H1 (cell line): ENCODE measurements around the gene MYO9B. TPM values are rescaled to one million over a fixed set of nuclear protein-coding genes. Genes with fewer than 3 reads are reported as not detected.

Experiments used
- CTCF ChIA-PET: fragments of 300-600 bp; sonication (Branson Sonifier 250); formaldehyde crosslinking; loops from one replicate; lab custom pipeline; 2021; ENCODE audit not compliant: partially characterized antibody; lab: Charles Lee
- POLR2A ChIA-PET: fragments of 300-600 bp; sonication (Branson Sonifier 250); formaldehyde crosslinking; loops from one replicate; lab custom pipeline; 2021; ENCODE audit warnings: inconsistent platforms; ENCODE audit not compliant: partially characterized antibody; lab: Charles Lee
- DNase-seq, 2 experiments: peaks; one replicate each; pipeline versions ENCODE4 v3.0.0 to v3.0.0-alpha.2; 2010 to 2022; ENCODE audit warnings: low spot score in 2 of 2, low read depth in 1 of 2, mixed read lengths in 1 of 2
- FAIRE-seq: peaks from 2 replicates; lab custom pipeline; 2011; peaks lifted over from hg19 to GRCh38; lab: Jason Lieb, UNC
- H2AFZ ChIP-seq: 2 replicates; pipeline ENCODE4 v1.8.1; 2012; ENCODE audit warnings: low read length, inconsistent platforms
- H2AK5ac ChIP-seq: 2 replicates; pipeline ENCODE4 v1.6.1; 2013; ENCODE audit warnings: low read depth, low read length
- H2BK120ac ChIP-seq: replicated peaks from 2 replicates; pipeline ENCODE3; 2013; ENCODE audit warnings: low read depth, low read length, inconsistent platforms
- H2BK12ac ChIP-seq: 2 replicates; pipeline ENCODE4 v1.6.1; 2013; ENCODE audit warnings: low read depth, low read length
- H2BK15ac ChIP-seq: 2 replicates; pipeline ENCODE4 v1.6.1; 2013; ENCODE audit warnings: low read length
- H2BK20ac ChIP-seq: 2 replicates; pipeline ENCODE4 v1.6.1; 2013; ENCODE audit warnings: low read length
- H2BK5ac ChIP-seq: 2 replicates; pipeline ENCODE4 v1.6.1; 2013; ENCODE audit warnings: low read depth, low read length
- H3K14ac ChIP-seq: 2 replicates; pipeline ENCODE4 v1.6.1; 2013; ENCODE audit warnings: inconsistent platforms; ENCODE audit not compliant: insufficient read length
- H3K18ac ChIP-seq: 2 replicates; pipeline ENCODE4 v1.6.1; 2013; ENCODE audit warnings: low read length; ENCODE audit errors: extremely low read depth
- H3K23ac ChIP-seq: 2 replicates; pipeline ENCODE4 v1.6.1; 2013; ENCODE audit warnings: inconsistent platforms; ENCODE audit not compliant: insufficient read length
- H3K23me2 ChIP-seq: 2 replicates; pipeline ENCODE4 v1.6.1; 2013; ENCODE audit warnings: low read depth, low read length
- H3K27ac ChIP-seq: 2 replicates; pipeline ENCODE4 v1.6.1; 2011; ENCODE audit warnings: low read depth, low read length, inconsistent platforms
- H3K27me3 ChIP-seq, 4 experiments: replicated peaks in 1 of 4; 1 replicate in 1 of 4; 2 replicates in 3 of 4; pipeline versions ENCODE4 v1.6.1 to v1.8.1; 2011 to 2013; ENCODE audit warnings: low read length in 3 of 4, mild to moderate bottlenecking in 3 of 4, inconsistent platforms in 2 of 4, mixed read lengths in 2 of 4, moderate library complexity in 1 of 4; ENCODE audit not compliant: control insufficient read depth in 3 of 4, insufficient read depth in 3 of 4; ENCODE audit errors: extremely low read depth in 1 of 4
- H3K36me3 ChIP-seq, 4 experiments: 2 replicates each; pipeline versions ENCODE4 v1.6.1 to v1.8.1; 2011 to 2013; ENCODE audit warnings: mild to moderate bottlenecking in 4 of 4, low read length in 3 of 4, moderate library complexity in 2 of 4, control low read depth in 1 of 4, inconsistent platforms in 1 of 4; ENCODE audit not compliant: insufficient read depth in 4 of 4, control insufficient read depth in 2 of 4
- H3K4ac ChIP-seq: replicated peaks from 2 replicates; pipeline ENCODE3; 2013; ENCODE audit warnings: low read length, low read depth, mixed read lengths, inconsistent platforms; ENCODE audit not compliant: insufficient read length
- H3K4me1 ChIP-seq, 4 experiments: replicated peaks in 1 of 4; 1 replicate in 1 of 4; 2 replicates in 3 of 4; pipeline versions ENCODE4 v1.6.1 to v1.8.1; 2011 to 2013; ENCODE audit warnings: low read length in 3 of 4, inconsistent platforms in 2 of 4, mixed read lengths in 1 of 4; ENCODE audit not compliant: insufficient read depth in 4 of 4, control insufficient read depth in 3 of 4
- H3K4me2 ChIP-seq, 2 experiments: 2 replicates each; pipeline versions ENCODE4 v1.6.1 to v1.8.1; 2011 to 2013; ENCODE audit warnings: low read depth in 2 of 2, low read length in 2 of 2, control low read depth in 1 of 2, inconsistent platforms in 1 of 2, mild to moderate bottlenecking in 1 of 2; ENCODE audit not compliant: insufficient read depth in 1 of 2
- H3K4me3 ChIP-seq, 4 experiments: fragments of 200-600, 300-600 bp in 1 of 4; sonication (generic), shearing (Covaris generic), sonication (Bioruptor Twin) in 1 of 4; 2 replicates each; pipeline versions ENCODE4 v1.5.1 to v1.8.1; 2011 to 2016; ENCODE audit warnings: low read length in 4 of 4, low read depth in 3 of 4, control low read depth in 2 of 4, inconsistent platforms in 2 of 4, mild to moderate bottlenecking in 2 of 4, mixed read lengths in 1 of 4, moderate library complexity in 1 of 4; ENCODE audit not compliant: insufficient read depth in 2 of 4; ENCODE audit errors: extremely low read depth in 1 of 4
- H3K56ac ChIP-seq: replicated peaks from 2 replicates; pipeline ENCODE3; 2013; ENCODE audit warnings: low read depth, mild to moderate bottlenecking, mixed read lengths, low read length, inconsistent platforms; ENCODE audit not compliant: insufficient read length
- H3K79me1 ChIP-seq: 2 replicates; pipeline ENCODE4 v1.6.1; 2013; ENCODE audit warnings: low read depth, low read length, control low read depth
- H3K79me2 ChIP-seq, 2 experiments: 2 replicates each; pipeline versions ENCODE4 v1.6.1 to v1.8.1; 2012 to 2013; ENCODE audit warnings: low read length in 2 of 2, mild to moderate bottlenecking in 2 of 2, inconsistent platforms in 1 of 2; ENCODE audit not compliant: insufficient read depth in 2 of 2, control insufficient read depth in 1 of 2
- H3K9ac ChIP-seq, 4 experiments: replicated peaks in 1 of 4; 1 replicate in 1 of 4; 2 replicates in 3 of 4; pipeline versions ENCODE4 v1.6.1 to v1.8.1; 2011 to 2013; ENCODE audit warnings: low read depth in 3 of 4, low read length in 3 of 4, control low read depth in 2 of 4, mild to moderate bottlenecking in 2 of 4, moderate library complexity in 2 of 4, inconsistent platforms in 1 of 4; ENCODE audit errors: extremely low read depth in 1 of 4
- H3K9me3 ChIP-seq, 2 experiments: 2 replicates each; pipeline versions ENCODE4 v1.6.1 to v1.8.1; 2012 to 2013; ENCODE audit warnings: mild to moderate bottlenecking in 2 of 2, moderate library complexity in 2 of 2, control low read depth in 1 of 2, inconsistent platforms in 1 of 2, low read depth in 1 of 2, low read length in 1 of 2, mixed read lengths in 1 of 2; ENCODE audit not compliant: insufficient read depth in 2 of 2
- H4K20me1 ChIP-seq, 2 experiments: replicated peaks in 1 of 2; 2 replicates each; pipeline versions ENCODE3 to v1.8.1; 2011 to 2013; ENCODE audit warnings: inconsistent platforms in 2 of 2, low read length in 2 of 2, mild to moderate bottlenecking in 1 of 2; ENCODE audit not compliant: insufficient read depth in 2 of 2, control insufficient read depth in 1 of 2
- H4K5ac ChIP-seq: 2 replicates; pipeline ENCODE4 v1.6.1; 2013; ENCODE audit warnings: low read length, low read depth, mixed read lengths, inconsistent platforms; ENCODE audit not compliant: insufficient read length
- H4K8ac ChIP-seq: 2 replicates; pipeline ENCODE4 v1.8.0; 2013; ENCODE audit warnings: mild to moderate bottlenecking, moderate library complexity, low read length, inconsistent platforms; ENCODE audit not compliant: insufficient read depth; ENCODE audit errors: extremely low read depth
- H4K91ac ChIP-seq: replicated peaks from 2 replicates; pipeline ENCODE3; 2013; ENCODE audit warnings: low read length, mixed read lengths, inconsistent platforms; ENCODE audit not compliant: insufficient read length
- CEBPB ChIP-seq: IDR thresholded peaks from 2 replicates; pipeline ENCODE4 v1.6.1; 2012; ENCODE audit warnings: low read depth, low read length
- EP300 ChIP-seq, 2 experiments: IDR thresholded peaks; 1 replicate in 1 of 2; 2 replicates in 1 of 2; pipeline ENCODE4 v1.6.1; 2011 to 2012; ENCODE audit warnings: low read depth in 2 of 2, low read length in 2 of 2, mild to moderate bottlenecking in 2 of 2, borderline replicate concordance in 1 of 2, inconsistent platforms in 1 of 2, moderate library complexity in 1 of 2
- MAX ChIP-seq: IDR thresholded peaks from 2 replicates; pipeline ENCODE4 v1.6.1; 2012; ENCODE audit warnings: inconsistent platforms
- PHF8 ChIP-seq: fragments of 200-600 bp; sonication (generic); conservative IDR thresholded peaks from 2 replicates; pipeline ENCODE4 v1.7.1; 2012; ENCODE audit warnings: low read depth, mild to moderate bottlenecking, inconsistent platforms, low read length, moderate library complexity
- RBBP5 ChIP-seq: IDR thresholded peaks from 2 replicates; pipeline ENCODE4 v1.7.1; 2012; ENCODE audit warnings: low read depth, mild to moderate bottlenecking, inconsistent platforms, low read length, moderate library complexity, borderline replicate concordance
- WGBS, 2 experiments: shearing (Covaris generic) in 1 of 2; methylation state at CpG; one replicate each; pipeline versions ENCODE4 v1.1.6 to v1.1.7; 2013 to 2015; ENCODE audit warnings: low lambda C conversion rate in 2 of 2, mixed read lengths in 2 of 2, inconsistent platforms in 1 of 2, low coverage in 1 of 2, missing lambda C conversion rate in 1 of 2; ENCODE audit not compliant: insufficient replicate concordance in 2 of 2, insufficient coverage in 1 of 2, insufficient read length in 1 of 2; ENCODE audit errors: extremely low coverage in 1 of 2, missing lambda C conversion rate in 1 of 2; 5-methylcytosine and 5-hydroxymethylcytosine counted together
- polyA plus RNA-seq, 7 experiments: library from polyadenylated mRNA; depleted of rRNA in 3 of 7; stranded (reverse) in 5 of 7; unstranded in 2 of 7; fragments of >200 nt in 5 of 7; fragments of 200-250 nt in 2 of 7; gene quantifications; 1 replicate in 5 of 7; 2 replicates in 1 of 7; 4 replicates in 1 of 7; pipeline versions ENCODE4 v1.2.1 to v1.2.3, GENCODE V29; 2011 to 2013; ENCODE audit warnings: missing spikeins in 2 of 7, mixed read lengths in 2 of 7
- total RNA-seq: library from RNA; stranded (reverse); fragmentation: NEBNext Ultra II Directional; extraction: Animal tissue kit (Norgen Biotek cat#: 25700); gene quantifications from 2 replicates; pipeline ENCODE4 v1.2.1, GENCODE V29; 2021

Gene MYO9B
- total and polyA plus RNA-seq, 2 of the 8 experiments (the other 6 are each of a cell fraction or from before 2014, with no cell fraction given): 27.6 to 77.1 TPM

DNA sequence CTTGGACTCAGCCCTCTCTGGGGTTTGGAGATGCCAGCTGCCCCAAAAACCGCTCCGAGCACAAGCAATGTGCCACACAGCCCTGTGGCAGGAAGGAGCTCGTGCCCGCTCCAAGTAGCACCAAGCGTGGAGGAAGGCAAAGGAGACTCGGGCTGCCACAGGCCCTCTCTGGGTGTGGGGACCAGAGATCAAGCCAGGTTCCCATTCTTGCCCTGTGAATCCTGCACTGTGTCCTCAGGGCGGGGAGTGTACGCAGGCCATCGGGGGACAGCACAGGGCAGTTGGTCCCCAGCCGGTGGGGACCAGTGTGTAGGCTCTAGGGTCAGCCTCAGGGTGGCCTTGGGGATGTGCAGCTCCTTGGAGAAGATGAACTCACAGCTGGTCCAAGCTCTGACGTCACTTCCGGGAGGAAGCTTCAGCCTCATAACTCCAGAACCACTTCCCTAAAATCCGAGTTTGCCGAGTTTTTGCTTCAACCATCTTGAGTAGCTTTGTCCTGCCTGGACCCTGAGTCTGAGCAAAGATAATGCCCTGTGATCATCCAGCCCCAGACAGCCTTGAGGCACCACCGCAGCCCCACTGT lies 39.6 kb upstream of the MYO9B start:
- no peaks in the 10 kb centered on the region for H3K36me3 ChIP-seq
- no peak overlapping the region for H2AFZ ChIP-seq
- H2BK20ac ChIP-seq: no peak overlapping the region
- H3K9ac ChIP-seq: no peak overlapping the region
- no peaks in the 10 kb centered on the region for H3K23me2 ChIP-seq
- H3K18ac ChIP-seq: peak overlapping the region; percentile 48; the same call in 1 of the 2 replicates
- H3K56ac ChIP-seq: no peak overlapping the region
- no peak overlapping the region for H3K27ac ChIP-seq
- WGBS, 2 experiments: 95% methylated on average over 15 of the region's 15 CpGs; no CpG with 5 or more reads in 1 of the 2 experiments
- no peak overlapping the region for H3K4ac ChIP-seq
- H4K8ac ChIP-seq: no peak overlapping the region
- H2BK12ac ChIP-seq: no peak overlapping the region
- FAIRE-seq: no peak
- peaks cover 0 to 1% of the 10 kb centered on the region in 2 experiments for H4K20me1 ChIP-seq
- no peaks in the 10 kb centered on the region for H3K4me1 ChIP-seq
- H4K5ac ChIP-seq: no peak overlapping the region
- no peaks in the 10 kb centered on the region for H3K9me3 ChIP-seq
- H3K14ac ChIP-seq: no peak overlapping the region
- TF ChIP-seq EP300 (IDR thresholded peaks at IDR 0.05; ENCODE audit: borderline replicate concordance in 1 of 2, low read depth in 2 of 2, low read length in 2 of 2): no peak
- no peak for TF ChIP-seq RBBP5
- TF ChIP-seq CEBPB: no peak
- TF ChIP-seq MAX: no peak
- no peak for TF ChIP-seq PHF8
- no peak overlapping the region for H3K4me3 ChIP-seq
- H2BK5ac ChIP-seq: no peak overlapping the region; the same call in 1 of the 2 replicates
- H3K79me2 ChIP-seq: no peaks in the 10 kb centered on the region
- POLR2A ChIA-PET: interaction anchor here (0.9 to 1.1 kb wide), 2 partner anchors 10 to 179 kb away, joined by 3 to 4 read pairs; partner anchors contain the start of gene USE1
- no peak overlapping the region for H3K4me2 ChIP-seq
- CTCF ChIA-PET: interaction anchor here (0.6 to 2.9 kb wide), 5 partner anchors 16 to 256 kb away, joined by 3 to 12 read pairs (median 3); no protein-coding TSS in a partner anchor
- H2BK120ac ChIP-seq: no peak overlapping the region
- no peak overlapping the region for H2AK5ac ChIP-seq
- H2BK15ac ChIP-seq: no peak overlapping the region
- no peak overlapping the region for H4K91ac ChIP-seq
- no peaks in the 10 kb centered on the region for H3K27me3 ChIP-seq
- H3K79me1 ChIP-seq: no peaks in the 10 kb centered on the region
- H3K23ac ChIP-seq: no peak overlapping the region
- DNase-seq: no peak
